Duodenal mucosa (tissue), 2 donors: ENCODE measurements around the gene LTBR.

Experiments
- H3K27ac ChIP-seq: one replicate; pipeline ENCODE4 v1.7.0; 2013; ENCODE audit warnings: low read depth, low read length
- H3K27me3 ChIP-seq, 2 donors: one replicate each; pipeline ENCODE4 v1.7.0; 2013; ENCODE audit warnings: low read length in 2 of 2, control low read depth in 1 of 2; ENCODE audit not compliant: insufficient read depth in 2 of 2, control insufficient read depth in 1 of 2
- H3K36me3 ChIP-seq, 2 donors: one replicate each; pipeline ENCODE4 v1.7.0; 2013; ENCODE audit warnings: low read length in 2 of 2, control low read depth in 1 of 2; ENCODE audit not compliant: insufficient read depth in 2 of 2, control insufficient read depth in 1 of 2
- H3K4me1 ChIP-seq, 2 donors: one replicate each; pipeline ENCODE4 v1.7.0; 2013; ENCODE audit warnings: low read length in 2 of 2, control low read depth in 1 of 2; ENCODE audit not compliant: insufficient read depth in 2 of 2, control insufficient read depth in 1 of 2
- H3K4me3 ChIP-seq, 2 donors: one replicate each; pipeline ENCODE4 v1.7.0; 2013; ENCODE audit warnings: low read length in 2 of 2, low read depth in 1 of 2
- H3K9ac ChIP-seq, 2 donors: one replicate each; pipeline ENCODE4 v1.7.0; 2013; ENCODE audit warnings: low read length in 2 of 2, low read depth in 1 of 2
- H3K9me3 ChIP-seq, 2 donors: one replicate each; pipeline ENCODE4 v1.7.0; 2013; ENCODE audit warnings: low read length in 2 of 2, control low read depth in 1 of 2; ENCODE audit not compliant: control insufficient read depth in 1 of 2

The LTBR gene

GRCh38 chr12:6374786-6375160, 9.2 kb upstream of the LTBR start:
- Histone ChIP-seq H3K4me3 (peak overlapping the region; percentile 46 to 51), H3K9me3 (no peaks in the 10 kb centered on the region), H3K36me3 (no peaks in the 10 kb centered on the region), H3K4me1 (peaks cover 69 to 74% of the 10 kb centered on the region in 2 donors), H3K27ac (peak overlapping the region; percentile 74), H3K9ac (peak overlapping the region; percentile 21 to 43), H3K27me3 (no peaks in the 10 kb centered on the region)

- Histone ChIP-seq H3K27me3 (no peaks in the 10 kb centered on the region), H3K4me3 (peak within 1 kb of the TSS; percentile 46 to 51), H3K36me3 (no peaks in the 10 kb centered on the region), H3K9ac (peak within 1 kb of the TSS; percentile 21 to 43), H3K9me3 (no peaks in the 10 kb centered on the region), H3K27ac (peak within 1 kb of the TSS; percentile 74), H3K4me1 (peaks cover 62 to 67% of the 10 kb centered on the region in 2 donors)
Measured at GRCh38 chr12:6375269-6376078, 8.5 kb upstream of the LTBR start, which contains the start of gene SCNN1A. TSS of gene SCNN1A (minus strand) at chr12:6375563. CDS start at chr12:6374783, 780 bp downstream.

GRCh38 chr12:6376079-6376869, 7.7 kb upstream of the LTBR start:
- H3K27me3 ChIP-seq, result no peaks in the 10 kb centered on the region
- H3K4me1 ChIP-seq, result peaks cover 55 to 62% of the 10 kb centered on the region in 2 donors
- H3K36me3 ChIP-seq, result no peaks in the 10 kb centered on the region
- peak overlapping the region in 1 of 2 donors; percentile 41 for H3K4me3 ChIP-seq
- H3K9me3 ChIP-seq, result no peaks in the 10 kb centered on the region
- peak overlapping the region; percentile 13 to 21 for H3K9ac ChIP-seq
- H3K27ac ChIP-seq, result peak overlapping the region; percentile 39

- Histone ChIP-seq H3K9me3 (no peaks in the 10 kb centered on the region), H3K36me3 (no peaks in the 10 kb centered on the region), H3K27ac (peak overlapping the region; percentile 81), H3K27me3 (no peaks in the 10 kb centered on the region), H3K4me3 (peak overlapping the region; percentile 28 to 41), H3K9ac (peak overlapping the region; percentile 13 to 21), H3K4me1 (peaks cover 55 to 57% of the 10 kb centered on the region in 2 donors)
Measured at GRCh38 chr12:6376870-6377666, 6.9 kb upstream of the LTBR start.

GRCh38 chr12:6377667-6377994, 6.3 kb upstream of the LTBR start:
- peak overlapping the region in 1 of 2 donors; percentile 41 for H3K4me3 ChIP-seq
- peaks cover 52 to 53% of the 10 kb centered on the region in 2 donors for H3K4me1 ChIP-seq
- H3K9ac ChIP-seq, result peak overlapping the region; percentile 3 to 21
- no peaks in the 10 kb centered on the region for H3K27me3 ChIP-seq
- peak overlapping the region; percentile 81 for H3K27ac ChIP-seq
- H3K9me3 ChIP-seq, result no peaks in the 10 kb centered on the region
- H3K36me3 ChIP-seq, result no peaks in the 10 kb centered on the region

- Histone ChIP-seq H3K9me3 (no peaks in the 10 kb centered on the region), H3K4me1 (peaks cover 50 to 51% of the 10 kb centered on the region in 2 donors), H3K27me3 (no peaks in the 10 kb centered on the region), H3K9ac (no peak overlapping the region), H3K36me3 (no peaks in the 10 kb centered on the region), H3K27ac (no peak overlapping the region), H3K4me3 (no peak overlapping the region)
Measured at GRCh38 chr12:6378709-6379472, 5.1 kb upstream of the LTBR start.

- Histone ChIP-seq H3K9me3 (no peaks in the 10 kb centered on the region), H3K4me3 (no peak overlapping the region), H3K4me1 (peaks cover 44 to 55% of the 10 kb centered on the region in 2 donors), H3K27me3 (no peaks in the 10 kb centered on the region), H3K27ac (no peak overlapping the region), H3K9ac (no peak overlapping the region), H3K36me3 (no peaks in the 10 kb centered on the region)
Measured at GRCh38 chr12:6380141-6381121, 3.5 kb upstream of the LTBR start.

GRCh38 chr12:6382371-6382770, 1.6 kb upstream of the LTBR start:
- Histone ChIP-seq H3K4me3 (no peak overlapping the region), H3K36me3 (peaks cover 6 to 13% of the 10 kb centered on the region in 2 donors), H3K27ac (no peak overlapping the region), H3K27me3 (no peaks in the 10 kb centered on the region), H3K9ac (no peak overlapping the region), H3K4me1 (peaks cover 37 to 48% of the 10 kb centered on the region in 2 donors), H3K9me3 (no peaks in the 10 kb centered on the region)
